Astrocyte of the spinal cord (primary cell): ENCODE results near the gene PBX4.

Experiments used
- DNase-seq: peaks from one replicate; pipeline ENCODE4 v3.0.0; 2011; ENCODE audit warnings: low read depth, low spot score
- H3K4me3 ChIP-seq: 2 replicates; pipeline ENCODE4 v1.5.1; 2011; ENCODE audit warnings: low read depth, mild to moderate bottlenecking, low read length, moderate library complexity
- CTCF ChIP-seq: IDR thresholded peaks from 2 replicates; pipeline ENCODE4 v1.5.1; 2012; ENCODE audit warnings: low read depth, mild to moderate bottlenecking, low read length, inconsistent platforms
- in situ Hi-C: cut with HindIII; loops from 2 replicates; pipeline ENCODE4 v1.10.0; 2017; ENCODE audit warnings: low sequenced_read_pairs

Gene PBX4

GRCh38 chr19:19632661-19633060, 14.2 kb upstream of the PBX4 start:
- H3K4me3 ChIP-seq, result no peak overlapping the region
- no peak for DNase-seq
- in situ Hi-C loops, result no loop called here
- TF ChIP-seq CTCF, result no peak

- no peak for DNase-seq
- in situ Hi-C loops, result no loop called here
- H3K4me3 ChIP-seq, result no peak overlapping the region
- TF ChIP-seq CTCF, result no peak
Observed at GRCh38 chr19:19631346-19631745, 12.9 kb upstream of the PBX4 start.

- no peak for TF ChIP-seq CTCF
- H3K4me3 ChIP-seq, result no peak overlapping the region
- in situ Hi-C loops, result no loop called here
- DNase-seq, result no peak
Observed at GRCh38 chr19:19630426-19630825, 11.9 kb upstream of the PBX4 start.

GRCh38 chr19:19630062-19630414, 11.6 kb upstream of the PBX4 start:
- no peak overlapping the region for H3K4me3 ChIP-seq
- in situ Hi-C loops, result no loop called here
- no peak for DNase-seq
- no peak for TF ChIP-seq CTCF

- in situ Hi-C loops, result no loop called here
- peak; percentile 42 for DNase-seq
- H3K4me3 ChIP-seq, result peak overlapping the region; percentile 36
- no peak for TF ChIP-seq CTCF
Observed at GRCh38 chr19:19628501-19629134, 10.1 kb upstream of the PBX4 start.

- DNase-seq, result no peak
- TF ChIP-seq CTCF, result no peak
- in situ Hi-C loops, result no loop called here
- peak within 1 kb of the TSS; percentile 36 for H3K4me3 ChIP-seq
Observed at GRCh38 chr19:19627621-19628500, 9.4 kb upstream of the PBX4 start, which contains the start of gene LPAR2. Gene LPAR2, minus strand, starts transcription at chr19:19628220. Its CDS starts 945 bp downstream, at chr19:19627275.
